NB4 (cell line): ENCODE data around the gene LINGO3.

Experiments
- DNase-seq: peaks from one replicate; pipeline ENCODE4 v3.0.0; 2010; ENCODE audit warnings: low read depth
- H3K4me3 ChIP-seq: one replicate; pipeline ENCODE4 v1.5.1; 2011; ENCODE audit warnings: mild to moderate bottlenecking, low read depth, low read length, moderate library complexity
- MYC ChIP-seq: IDR thresholded peaks from 2 replicates; pipeline ENCODE4 v1.6.1; 2011; ENCODE audit warnings: low read depth, low read length
- POLR2A ChIP-seq: IDR thresholded peaks from 2 replicates; pipeline ENCODE4 v1.6.1; 2011; ENCODE audit warnings: mild to moderate bottlenecking; ENCODE audit not compliant: insufficient read length; ENCODE audit errors: extremely low read depth
- TF ChIP-seq, protein P1 (sequence below): IDR thresholded peaks from one replicate; pipeline ENCODE4 v1.5.1; 2012; ENCODE audit warnings: low read depth, low read length
- TF ChIP-seq, protein P2 (sequence below): IDR thresholded peaks from 2 replicates; pipeline ENCODE4 v1.6.1; 2011; ENCODE audit warnings: low read depth, low read length

LINGO3 gene

GRCh38 chr19:2341244-2341751 lies 33.3 kb upstream of the LINGO3 start:
- no peak overlapping the region for H3K4me3 ChIP-seq
- no peak for DNase-seq
- TF ChIP-seq POLR2A (no peak), MYC (no peak)
- TF ChIP-seq, protein P1, sequence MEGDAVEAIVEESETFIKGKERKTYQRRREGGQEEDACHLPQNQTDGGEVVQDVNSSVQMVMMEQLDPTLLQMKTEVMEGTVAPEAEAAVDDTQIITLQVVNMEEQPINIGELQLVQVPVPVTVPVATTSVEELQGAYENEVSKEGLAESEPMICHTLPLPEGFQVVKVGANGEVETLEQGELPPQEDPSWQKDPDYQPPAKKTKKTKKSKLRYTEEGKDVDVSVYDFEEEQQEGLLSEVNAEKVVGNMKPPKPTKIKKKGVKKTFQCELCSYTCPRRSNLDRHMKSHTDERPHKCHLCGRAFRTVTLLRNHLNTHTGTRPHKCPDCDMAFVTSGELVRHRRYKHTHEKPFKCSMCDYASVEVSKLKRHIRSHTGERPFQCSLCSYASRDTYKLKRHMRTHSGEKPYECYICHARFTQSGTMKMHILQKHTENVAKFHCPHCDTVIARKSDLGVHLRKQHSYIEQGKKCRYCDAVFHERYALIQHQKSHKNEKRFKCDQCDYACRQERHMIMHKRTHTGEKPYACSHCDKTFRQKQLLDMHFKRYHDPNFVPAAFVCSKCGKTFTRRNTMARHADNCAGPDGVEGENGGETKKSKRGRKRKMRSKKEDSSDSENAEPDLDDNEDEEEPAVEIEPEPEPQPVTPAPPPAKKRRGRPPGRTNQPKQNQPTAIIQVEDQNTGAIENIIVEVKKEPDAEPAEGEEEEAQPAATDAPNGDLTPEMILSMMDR, result no peak
- TF ChIP-seq, protein P2, sequence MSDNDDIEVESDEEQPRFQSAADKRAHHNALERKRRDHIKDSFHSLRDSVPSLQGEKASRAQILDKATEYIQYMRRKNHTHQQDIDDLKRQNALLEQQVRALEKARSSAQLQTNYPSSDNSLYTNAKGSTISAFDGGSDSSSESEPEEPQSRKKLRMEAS, result no peak

- TF ChIP-seq POLR2A (no peak), MYC (no peak)
- TF ChIP-seq, protein P1, result no peak
- TF ChIP-seq, protein P2, result no peak
- no peak overlapping the region for H3K4me3 ChIP-seq
- DNase-seq, result no peak
Measured at GRCh38 chr19:2340496-2341243, 32.7 kb upstream of the LINGO3 start.

- DNase-seq, result no peak
- no peak overlapping the region for H3K4me3 ChIP-seq
- TF ChIP-seq, protein P1, result no peak
- TF ChIP-seq MYC (no peak), POLR2A (no peak)
- TF ChIP-seq, protein P2, result no peak
Measured at GRCh38 chr19:2339644-2340310, 31.8 kb upstream of the LINGO3 start.

DNA sequence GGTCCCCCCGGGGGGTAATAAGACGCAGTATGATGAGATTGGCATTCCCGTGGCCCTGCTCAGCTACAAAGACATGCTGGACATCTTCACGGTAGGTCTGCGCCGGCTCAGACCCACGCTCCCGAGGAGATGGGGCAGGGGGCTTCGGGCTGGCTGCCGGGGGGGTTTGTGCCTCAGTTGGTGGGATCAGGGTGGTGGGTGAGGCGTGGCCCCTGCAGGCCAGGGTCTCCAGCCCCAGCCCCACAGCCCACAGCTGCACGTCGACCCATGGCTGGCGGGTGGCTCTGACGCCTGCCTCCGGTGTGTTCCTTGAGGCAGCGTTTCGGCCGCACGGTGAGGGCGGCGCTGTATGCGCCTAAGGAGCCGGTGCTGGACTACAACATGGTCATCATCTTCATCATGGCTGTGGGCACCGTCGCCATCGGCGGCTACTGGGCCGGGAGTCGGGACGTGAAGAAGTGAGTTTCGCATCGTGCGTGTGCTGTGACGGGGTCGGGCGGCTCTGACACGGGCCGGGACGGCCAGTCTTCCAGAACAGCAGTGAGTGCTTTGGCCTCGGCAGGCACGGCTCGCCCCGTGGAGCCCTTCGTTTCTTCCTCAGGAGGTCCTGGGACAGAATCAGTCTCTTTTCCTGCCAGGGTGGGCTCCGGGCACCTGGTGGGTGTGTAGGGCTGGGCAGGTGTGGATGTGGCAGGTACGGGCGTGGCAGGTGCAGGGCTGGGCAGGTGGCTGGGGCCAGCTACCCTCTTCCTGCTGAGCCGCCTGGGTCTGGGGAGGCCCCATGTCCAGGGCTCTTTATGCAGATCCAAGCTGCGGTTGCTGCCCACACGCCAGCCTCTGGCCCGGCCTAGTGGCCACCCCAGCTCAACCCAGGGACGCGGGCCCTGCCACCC lies 31.0 kb upstream of the LINGO3 start:
- no peak overlapping the region for H3K4me3 ChIP-seq
- no peak for TF ChIP-seq MYC
- TF ChIP-seq, protein P2, result no peak
- TF ChIP-seq POLR2A, result no peak
- TF ChIP-seq, protein P1, result no peak
- no peak for DNase-seq

DNA sequence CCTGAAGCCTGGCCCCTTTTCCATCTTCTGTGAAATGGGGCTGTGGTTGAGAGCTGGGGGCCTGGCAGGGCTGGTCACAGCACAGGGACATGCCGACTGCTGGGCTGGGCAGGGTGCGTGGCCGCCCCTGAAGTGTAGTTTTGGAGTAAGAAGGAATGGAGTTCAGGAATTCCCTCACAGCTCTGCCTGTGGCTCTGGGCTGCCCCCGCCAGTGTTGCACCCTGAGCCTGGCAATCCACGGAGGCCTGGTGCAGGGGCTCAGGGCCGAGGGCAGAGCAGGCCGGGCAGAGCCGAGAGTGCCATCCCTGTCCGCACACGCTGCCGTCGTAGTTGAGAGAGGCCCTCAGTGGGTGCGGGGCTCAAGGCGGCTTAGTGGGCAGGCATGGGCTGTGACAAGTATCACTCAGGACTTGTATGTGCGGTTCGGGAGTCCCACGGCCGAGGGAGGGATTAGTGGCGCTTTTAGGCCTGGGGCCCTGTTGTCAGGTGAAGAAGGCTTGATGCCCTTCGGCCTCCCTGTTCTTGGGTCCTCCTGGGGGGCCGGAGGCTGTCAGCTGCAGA lies 30.2 kb upstream of the LINGO3 start:
- H3K4me3 ChIP-seq, result no peak overlapping the region
- TF ChIP-seq, protein P2, result no peak
- TF ChIP-seq POLR2A, result no peak
- TF ChIP-seq, protein P1, result no peak
- TF ChIP-seq MYC, result no peak
- DNase-seq, result no peak
